Sigmoid colon (tissue), 7 donors: ENCODE results near the gene DHRS7B. TPM values are rescaled to one million over a fixed set of nuclear protein-coding genes. Genes with fewer than 3 reads are reported as not detected.
"Not testable (repeated sequence)": the region's sequence is repeated elsewhere in the genome, so short reads cannot be mapped to it uniquely, and the experiment has no call there.

Source experiments
- DNase-seq: peaks from one replicate; pipeline ENCODE4 v3.0.0-alpha.2; 2019
- H3K27ac ChIP-seq, 4 donors: fragments of 200-600 bp; sonication (generic); one replicate each; pipeline ENCODE4 v1.5.1; 2016 to 2019; ENCODE audit warnings: mild to moderate bottlenecking in 1 of 4
- H3K27me3 ChIP-seq, 3 donors: fragments of 200-600 bp; sonication (generic); one replicate each; pipeline ENCODE4 v1.5.1; 2019; ENCODE audit warnings: mild to moderate bottlenecking in 1 of 3
- H3K36me3 ChIP-seq, 4 donors: fragments of 200-600 bp; sonication (generic); one replicate each; pipeline ENCODE4 v1.5.1; 2016 to 2019
- H3K4me1 ChIP-seq, 4 donors: fragments of 200-600 bp; sonication (generic); one replicate each; pipeline ENCODE4 v1.5.1; 2017 to 2019
- H3K4me3 ChIP-seq, 4 donors: fragments of 200-600 bp; sonication (generic); one replicate each; pipeline ENCODE4 v1.5.1; 2017 to 2019; ENCODE audit warnings: mild to moderate bottlenecking in 2 of 4, moderate library complexity in 1 of 4
- H3K9me3 ChIP-seq, 4 donors: fragments of 200-600 bp in 3 of 4; sonication (generic) in 3 of 4; one replicate each; pipeline versions ENCODE4 v1.5.1 to v1.6.1; 2013 to 2019
- CTCF ChIP-seq, 4 experiments: fragments of 450-650 bp in 3 of 4; fragments of 200-600 bp in 1 of 4; IDR thresholded peaks; one replicate each; pipeline ENCODE4 v1.5.1; 2016 to 2019; ENCODE audit warnings: antibody characterized with exemption in 4 of 4, mild to moderate bottlenecking in 3 of 4, moderate library complexity in 2 of 4
- EP300 ChIP-seq, 4 donors: sonication (generic); formaldehyde crosslinking; IDR thresholded peaks; one replicate each; pipeline ENCODE4 v1.6.1; 2017; ENCODE audit warnings: antibody characterized with exemption in 4 of 4
- POLR2A ChIP-seq, 2 donors: fragments of 450-650 bp; IDR thresholded peaks; one replicate each; pipeline ENCODE4 v1.6.1; 2016; ENCODE audit warnings: antibody characterized with exemption in 2 of 2, mild to moderate bottlenecking in 2 of 2, moderate library complexity in 2 of 2
- POLR2AphosphoS5 ChIP-seq, 4 donors: sonication (generic); formaldehyde crosslinking; IDR thresholded peaks; one replicate each; pipeline ENCODE4 v1.6.1; 2017; ENCODE audit warnings: antibody characterized with exemption in 4 of 4
- WGBS, 2 donors: extraction: QIAGEN DNeasy Blood & Tissue Kit; methylation state at CpG; one replicate each; pipeline ENCODE4 v1.1.7; 2013; 5-methylcytosine and 5-hydroxymethylcytosine counted together
- intact Hi-C: fragments of 100-400 bp; cut with DNase I; formaldehyde crosslinking; loops from one replicate; pipeline ENCODE4 v1.15.1; 2023
- polyA plus RNA-seq, 3 donors: library from polyadenylated mRNA; stranded (reverse); fragments of 200-250 nt; gene quantifications; one replicate each; pipeline ENCODE4 v1.2.3, GENCODE V29; 2013
- total RNA-seq, 4 donors: library from RNA; depleted of rRNA; stranded (reverse); fragments of >200 nt; gene quantifications; one replicate each; pipeline ENCODE4 v1.1.0, GENCODE V29; 2016
- donor health status: healthy with polysubstance abuse.
- donor health status: Bipolar disorder and iron deficiency.
- donor health status: healthy.

Gene DHRS7B
- total and polyA plus RNA-seq, 7 donors = 8.3 to 31.9 (median 23.2) TPM

GRCh38 chr17:21119247-21119918 is 7.4 kb upstream of the DHRS7B start:
- Histone ChIP-seq H3K27ac (peak overlapping the region in 3 of 4 donors; percentile 54 to 68 (median 56)), H3K9me3 (no peaks in the 10 kb centered on the region), H3K36me3 (no peaks in the 10 kb centered on the region), H3K27me3 (no peaks in the 10 kb centered on the region), H3K4me1 (peaks cover 0 to 15% (median 9%) of the 10 kb centered on the region in 4 donors), H3K4me3 (peak overlapping the region in 3 of 4 donors; percentile 0 to 15 (median 7))
- TF ChIP-seq CTCF (IDR thresholded peaks at IDR 0.05) (peak; percentile 74 to 82 (median 78)), EP300 (IDR thresholded peaks at IDR 0.05) (no peak), POLR2AphosphoS5 (IDR thresholded peaks at IDR 0.05) (peak in 3 of 4 donors; percentile 52 to 72 (median 52))
- intact Hi-C loops = no loop called here
- 31 to 38% methylated on average over 25 of the region's 25 CpGs for WGBS, 2 donors
- peak; percentile 86 for DNase-seq

- Histone ChIP-seq H3K27ac (peak overlapping the region; percentile 16 to 68 (median 55)), H3K9me3 (no peaks in the 10 kb centered on the region), H3K4me1 (peaks cover 0 to 15% (median 9%) of the 10 kb centered on the region in 4 donors), H3K4me3 (peak overlapping the region in 1 of 4 donors; percentile 7), H3K36me3 (no peaks in the 10 kb centered on the region), H3K27me3 (no peaks in the 10 kb centered on the region)
- intact Hi-C loops = no loop called here
- DNase-seq = no peak
- WGBS, 2 donors = 0 to 1% methylated on average over 5 of the region's 5 CpGs
- TF ChIP-seq EP300 (IDR thresholded peaks at IDR 0.05) = no peak
- TF ChIP-seq CTCF (IDR thresholded peaks at IDR 0.05) = no peak
- TF ChIP-seq POLR2A (IDR thresholded peaks at IDR 0.05) = no peak
- TF ChIP-seq POLR2AphosphoS5 (IDR thresholded peaks at IDR 0.05) = no peak
Observed at GRCh38 chr17:21119919-21120249, 6.9 kb upstream of the DHRS7B start.

GRCh38 chr17:21124086-21124485 is 2.7 kb upstream of the DHRS7B start:
- H3K9me3 ChIP-seq = no peaks in the 10 kb centered on the region
- H3K4me1 ChIP-seq = peaks cover 0 to 38% (median 25%) of the 10 kb centered on the region in 4 donors
- no peak for DNase-seq
- no peaks in the 10 kb centered on the region for H3K36me3 ChIP-seq
- TF ChIP-seq POLR2A (IDR thresholded peaks at IDR 0.05) (no peak), POLR2AphosphoS5 (IDR thresholded peaks at IDR 0.05) (no peak), EP300 (IDR thresholded peaks at IDR 0.05) (no peak), CTCF (IDR thresholded peaks at IDR 0.05) (no peak)
- no peaks in the 10 kb centered on the region for H3K27me3 ChIP-seq
- 44 to 54% methylated on average over 4 of the region's 4 CpGs for WGBS, 2 donors
- H3K27ac ChIP-seq = no peak overlapping the region
- intact Hi-C loops = no loop called here
- H3K4me3 ChIP-seq = no peak overlapping the region

GRCh38 chr17:21124517-21124916 is 2.2 kb upstream of the DHRS7B start:
- H3K4me3 ChIP-seq, H3K27ac ChIP-seq, H3K36me3 ChIP-seq, intact Hi-C loops, H3K9me3 ChIP-seq, H3K27me3 ChIP-seq, DNase-seq: not testable (repeated sequence)
- WGBS, 2 donors = 85 to 88% methylated on average over 4 of the region's 4 CpGs
- H3K4me1 ChIP-seq = peaks cover 0 to 36% (median 23%) of the 10 kb centered on the region in 4 donors

- 39 to 47% methylated on average over 6 of the region's 6 CpGs for WGBS, 2 donors
- H3K4me3 ChIP-seq = peak overlapping the region in 1 of 4 donors; percentile 85
- intact Hi-C loops = loop anchor here (2.0 to 5.0 kb wide), 5 partner anchors 84 to 387 kb away; partner anchors contain the start of genes MAP2K3, TMEM11 and USP22
- H3K36me3 ChIP-seq = no peaks in the 10 kb centered on the region
- TF ChIP-seq POLR2AphosphoS5 (IDR thresholded peaks at IDR 0.05) (no peak), CTCF (IDR thresholded peaks at IDR 0.05) (no peak), POLR2A (IDR thresholded peaks at IDR 0.05) (no peak), EP300 (IDR thresholded peaks at IDR 0.05) (no peak)
- H3K27ac ChIP-seq = no peak overlapping the region
- no peaks in the 10 kb centered on the region for H3K9me3 ChIP-seq
- H3K27me3 ChIP-seq = no peaks in the 10 kb centered on the region
- H3K4me1 ChIP-seq = peaks cover 0 to 27% (median 17%) of the 10 kb centered on the region in 4 donors
- DNase-seq = no peak
Observed at GRCh38 chr17:21125862-21126261, 902 bp upstream of the DHRS7B start.
